Suprapubic skin (tissue), 4 donors: ENCODE data around the gene FECH. TPM values are rescaled to one million over a fixed set of nuclear protein-coding genes. Genes with fewer than 3 reads are reported as not detected.

Source experiments
- DNase-seq, 2 donors: peaks; one replicate each; pipeline ENCODE4 v3.0.0-alpha.2; 2019; ENCODE audit warnings: low spot score in 2 of 2
- H3K27ac ChIP-seq: fragments of 200-600 bp; sonication (generic); one replicate; pipeline ENCODE4 v1.5.1; 2019
- H3K27me3 ChIP-seq: fragments of 200-600 bp; sonication (generic); one replicate; pipeline ENCODE4 v1.5.1; 2019
- H3K36me3 ChIP-seq: fragments of 200-600 bp; sonication (generic); one replicate; pipeline ENCODE4 v1.5.1; 2019
- H3K4me1 ChIP-seq: fragments of 200-600 bp; sonication (generic); one replicate; pipeline ENCODE4 v1.5.1; 2019
- H3K4me3 ChIP-seq: fragments of 200-600 bp; sonication (generic); one replicate; pipeline ENCODE4 v1.5.1; 2019; ENCODE audit warnings: mild to moderate bottlenecking
- H3K9me3 ChIP-seq: fragments of 200-600 bp; sonication (generic); one replicate; pipeline ENCODE4 v1.5.1; 2019
- CTCF ChIP-seq, 2 donors: fragments of 200-600 bp in 1 of 2; fragments of 450-650 bp in 1 of 2; sonication (generic) in 1 of 2; IDR thresholded peaks; one replicate each; pipeline ENCODE4 v1.5.1; 2016 to 2019; ENCODE audit warnings: antibody characterized with exemption in 2 of 2, mild to moderate bottlenecking in 1 of 2, moderate library complexity in 1 of 2
- EP300 ChIP-seq: sonication (generic); formaldehyde crosslinking; IDR thresholded peaks from one replicate; pipeline ENCODE4 v1.6.1; 2017; ENCODE audit warnings: antibody characterized with exemption
- POLR2A ChIP-seq, 2 donors: fragments of 450-650 bp; IDR thresholded peaks; one replicate each; pipeline ENCODE4 v1.6.1; 2017; ENCODE audit warnings: antibody characterized with exemption in 2 of 2, mild to moderate bottlenecking in 2 of 2, moderate library complexity in 2 of 2
- POLR2AphosphoS5 ChIP-seq, 3 donors: sonication (generic); formaldehyde crosslinking; IDR thresholded peaks; one replicate each; pipeline ENCODE4 v1.6.1; 2017; ENCODE audit warnings: antibody characterized with exemption in 3 of 3
- WGBS: methylation state at CpG from one replicate; pipeline ENCODE4 v1.1.5; 2018; 5-methylcytosine and 5-hydroxymethylcytosine counted together
- total RNA-seq, 4 donors: library from RNA; depleted of rRNA; stranded (reverse); fragments of >200 nt; gene quantifications; one replicate each; pipeline ENCODE4 v1.1.0, GENCODE V29; 2016

Gene FECH
- total RNA-seq, 4 donors from 2014 or later: 22.8 to 40.8 (median 29.2) TPM

DNA sequence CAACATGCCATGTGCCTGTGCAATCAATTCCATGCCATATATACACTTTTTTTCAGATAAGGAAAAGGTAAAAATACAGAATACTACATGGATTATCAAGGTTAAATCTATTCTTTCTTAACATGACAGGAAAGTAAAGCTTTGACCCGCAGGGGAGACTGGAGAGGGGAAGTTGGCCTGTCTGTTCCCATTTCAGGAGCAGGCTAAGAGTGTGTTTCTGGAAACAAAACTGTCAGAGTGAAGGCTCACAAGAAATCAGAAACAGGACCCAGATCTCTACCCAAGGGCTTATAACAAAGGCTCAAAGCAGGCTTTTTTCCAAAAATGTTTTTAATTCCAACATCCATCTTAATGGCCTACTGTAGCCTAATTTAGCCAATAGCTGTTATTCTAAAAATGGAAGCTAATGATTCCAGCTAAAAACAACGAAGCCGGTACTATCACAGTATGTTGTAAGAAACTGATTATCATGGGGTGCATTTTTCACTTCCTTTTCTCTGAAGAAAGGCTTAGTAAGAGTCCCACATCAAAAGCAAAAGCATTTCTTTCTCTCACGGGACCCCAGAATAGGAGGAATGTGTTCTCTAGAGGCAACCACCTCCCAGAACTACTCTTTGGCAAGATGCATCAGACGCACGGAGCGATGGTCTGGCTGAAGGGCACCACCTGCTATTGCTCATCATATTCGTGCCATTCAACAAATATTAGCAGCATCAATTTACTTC lies 41.4 kb downstream of the FECH start:
- 68% methylated on average over 8 of the region's 8 CpGs for WGBS
- peaks cover 5% of the 10 kb centered on the region for H3K36me3 ChIP-seq
- TF ChIP-seq POLR2A (IDR thresholded peaks at IDR 0.05) (no peak), POLR2AphosphoS5 (IDR thresholded peaks at IDR 0.05) (no peak), CTCF (IDR thresholded peaks at IDR 0.05) (no peak), EP300 (no peak)
- DNase-seq: no peak
- no peaks in the 10 kb centered on the region for H3K27me3 ChIP-seq
- H3K27ac ChIP-seq: no peak overlapping the region
- H3K9me3 ChIP-seq: no peaks in the 10 kb centered on the region
- no peak overlapping the region for H3K4me3 ChIP-seq
- no peaks in the 10 kb centered on the region for H3K4me1 ChIP-seq

GRCh38 chr18:57543560-57543959 lies 42.9 kb downstream of the FECH start:
- Histone ChIP-seq H3K4me1 (no peaks in the 10 kb centered on the region), H3K9me3 (no peaks in the 10 kb centered on the region), H3K36me3 (no peaks in the 10 kb centered on the region), H3K27ac (no peak overlapping the region), H3K4me3 (no peak overlapping the region), H3K27me3 (no peaks in the 10 kb centered on the region)
- DNase-seq: no peak
- 75% methylated on average over 8 of the region's 8 CpGs for WGBS
- TF ChIP-seq POLR2A (IDR thresholded peaks at IDR 0.05): no peak
- TF ChIP-seq POLR2AphosphoS5 (IDR thresholded peaks at IDR 0.05): no peak
- TF ChIP-seq CTCF (IDR thresholded peaks at IDR 0.05): no peak
- no peak for TF ChIP-seq EP300

- no peak for DNase-seq
- Histone ChIP-seq H3K4me3 (no peak overlapping the region), H3K36me3 (no peaks in the 10 kb centered on the region), H3K9me3 (no peaks in the 10 kb centered on the region), H3K4me1 (no peaks in the 10 kb centered on the region), H3K27me3 (no peaks in the 10 kb centered on the region), H3K27ac (no peak overlapping the region)
- 63% methylated on average over 17 of the region's 17 CpGs for WGBS
- TF ChIP-seq CTCF (IDR thresholded peaks at IDR 0.05) (no peak), EP300 (no peak), POLR2AphosphoS5 (IDR thresholded peaks at IDR 0.05) (no peak), POLR2A (IDR thresholded peaks at IDR 0.05) (no peak)
These were observed 43.6 kb downstream of the FECH start for GRCh38 chr18:57542812-57543427.

DNA sequence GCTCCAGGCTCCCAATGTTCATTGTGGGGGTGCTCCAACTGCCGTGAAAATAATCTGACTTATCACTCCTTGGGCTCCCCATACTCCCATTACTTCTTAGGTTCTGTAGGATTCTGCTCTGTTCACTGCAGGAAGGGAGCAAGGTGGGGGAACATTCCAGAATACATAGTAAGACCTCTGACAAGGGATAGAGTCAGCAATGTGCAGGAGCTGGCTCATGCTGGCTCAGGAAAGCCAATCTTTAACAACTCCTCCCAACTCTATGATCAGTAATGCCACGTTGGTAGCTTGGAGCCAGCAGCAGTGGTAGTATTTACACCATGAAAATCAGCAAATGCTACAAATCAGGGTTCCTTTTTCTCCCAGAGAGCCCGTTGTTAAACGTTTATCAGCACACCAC lies 44.4 kb downstream of the FECH start:
- 41% methylated on average over 4 of the region's 4 CpGs for WGBS
- no peaks in the 10 kb centered on the region for H3K27me3 ChIP-seq

More for the DNA sequence above, 44.4 kb downstream of the FECH start:
- TF ChIP-seq CTCF (IDR thresholded peaks at IDR 0.05) (no peak), EP300 (no peak), POLR2AphosphoS5 (IDR thresholded peaks at IDR 0.05) (no peak), POLR2A (IDR thresholded peaks at IDR 0.05) (no peak)
- no peak overlapping the region for H3K27ac ChIP-seq
- DNase-seq: no peak
- no peak overlapping the region for H3K4me3 ChIP-seq
- no peaks in the 10 kb centered on the region for H3K9me3 ChIP-seq
- no peaks in the 10 kb centered on the region for H3K4me1 ChIP-seq
- no peaks in the 10 kb centered on the region for H3K36me3 ChIP-seq
